DMS79 (cell line): ENCODE data around the gene NHS.
"Not testable (repeated sequence)": the region's sequence is repeated elsewhere in the genome, so short reads cannot be mapped to it uniquely, and the experiment has no call there.

Experiments
- DNase-seq: peaks from one replicate; lab custom pipeline; 2025; lab: John Stamatoyannopoulos, UW

NHS gene

GRCh38 chrX:17549107-17549651 is 174.2 kb downstream of the NHS start:
- DNase-seq, result no peak

GRCh38 chrX:17550011-17550410 is 175.0 kb downstream of the NHS start:
- DNase-seq, result no peak

DNA sequence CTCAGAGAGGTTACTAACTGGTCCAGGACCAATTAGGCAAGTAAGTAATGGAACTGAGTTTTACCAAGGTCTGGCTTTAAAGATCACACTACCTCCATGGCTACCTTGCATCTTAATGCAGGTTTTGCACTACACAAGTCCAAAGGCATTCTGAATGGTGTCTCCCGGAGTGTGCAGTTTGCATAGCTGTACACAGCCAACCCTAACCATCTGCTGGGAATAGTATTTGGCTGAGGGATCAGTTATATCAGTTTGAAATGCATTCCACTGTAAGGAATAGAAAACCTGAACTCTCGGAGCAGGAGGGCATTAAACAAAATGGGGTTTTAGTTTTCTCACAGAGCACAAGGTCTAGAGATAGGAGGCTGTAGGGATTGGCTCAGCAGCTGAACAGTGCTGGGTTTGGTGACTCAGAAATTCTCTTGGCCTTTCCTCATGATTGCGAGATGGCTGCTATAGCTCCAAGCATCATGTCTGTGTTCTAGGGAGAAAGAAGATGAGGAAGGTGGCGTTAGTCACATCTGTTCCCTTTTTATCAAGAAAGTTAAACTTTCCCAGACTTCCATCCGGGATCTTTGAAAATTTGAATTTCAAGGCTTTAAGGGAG is 177.1 kb downstream of the NHS start:
- no peak for DNase-seq

- DNase-seq, result no peak
These were observed 178.5 kb downstream of the NHS start for GRCh38 chrX:17553469-17553868.

- no peak for DNase-seq
These were observed 179.0 kb downstream of the NHS start for GRCh38 chrX:17553961-17554482.

DNA sequence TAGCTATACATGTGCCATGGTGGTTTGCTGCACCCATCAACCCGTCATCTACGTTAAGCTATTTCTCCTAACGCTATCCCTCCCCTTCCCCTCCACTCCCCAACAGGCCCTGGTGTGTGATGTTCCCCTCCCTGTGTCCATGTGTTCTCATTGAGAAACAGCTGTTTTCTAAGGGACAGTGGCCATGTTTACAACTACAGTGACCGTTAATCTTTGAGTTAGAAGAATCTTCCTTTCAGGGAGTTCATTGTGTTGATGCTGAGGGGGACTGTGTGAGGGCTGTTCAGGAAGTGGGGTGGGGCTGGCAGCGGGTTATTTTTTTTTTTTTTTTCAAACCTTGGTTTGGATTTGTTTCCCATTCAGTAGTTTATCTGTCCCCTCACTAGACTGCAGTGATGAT is 179.9 kb downstream of the NHS start:
- DNase-seq, result no peak

DNA sequence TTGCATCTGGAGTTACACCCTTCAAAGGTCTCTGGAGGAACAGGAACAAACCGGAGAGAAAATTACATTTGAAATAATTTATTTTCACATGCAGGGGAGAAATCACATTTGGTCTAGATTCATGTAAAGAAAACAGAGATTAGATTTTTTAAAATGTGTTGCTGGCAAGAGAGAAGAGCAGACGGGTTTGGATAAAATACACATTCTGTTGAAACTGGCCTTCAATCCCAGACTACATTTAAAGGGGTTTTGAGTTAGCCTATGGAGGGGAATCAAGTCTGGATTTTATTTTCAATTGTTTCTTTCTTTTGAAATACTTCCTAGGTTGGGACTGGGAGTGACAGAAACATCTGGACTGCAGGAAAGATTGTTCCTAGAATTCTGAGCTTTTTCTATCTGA is 180.8 kb downstream of the NHS start:
- DNase-seq, result no peak

- DNase-seq, result no peak
These were observed 184.9 kb downstream of the NHS start for GRCh38 chrX:17559728-17560379.

DNA sequence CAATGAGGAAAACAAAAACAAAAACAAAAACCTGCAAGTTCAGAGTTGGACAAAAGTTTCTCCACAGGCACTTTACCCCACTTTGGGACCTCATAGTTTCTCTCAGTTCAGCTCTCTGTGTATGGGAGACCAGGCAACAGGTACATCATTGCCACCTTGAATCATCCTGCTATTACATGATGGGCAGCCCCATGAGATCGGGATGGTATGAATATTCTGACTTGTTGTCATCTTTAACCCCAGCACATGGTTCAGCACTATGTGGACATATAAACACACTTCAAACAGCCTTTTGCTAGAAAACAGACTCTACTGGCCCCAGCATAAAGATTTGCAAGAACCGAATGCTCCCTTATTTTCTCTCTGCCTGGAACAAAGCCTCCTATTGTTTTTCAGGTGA is 185.4 kb downstream of the NHS start:
- no peak for DNase-seq

DNA sequence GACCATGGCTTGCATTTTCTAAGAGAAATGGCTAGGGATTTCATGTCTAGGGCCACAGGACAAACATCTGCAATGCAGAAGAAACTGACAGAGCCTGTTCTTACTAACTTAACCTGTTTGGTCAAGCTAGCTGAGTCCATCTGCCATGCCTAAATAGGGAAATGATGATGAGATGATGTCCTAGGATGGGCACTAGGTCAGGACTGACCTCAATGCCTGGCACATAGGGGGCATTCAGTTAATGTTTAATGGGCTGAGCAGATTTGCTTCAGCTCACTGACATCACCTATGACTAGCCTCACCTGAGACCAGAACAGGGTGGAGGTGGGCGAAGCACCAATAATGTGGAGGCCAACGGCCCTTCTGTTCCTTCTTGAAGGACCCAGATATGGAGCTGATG is 188.1 kb downstream of the NHS start:
- no peak for DNase-seq

DNA sequence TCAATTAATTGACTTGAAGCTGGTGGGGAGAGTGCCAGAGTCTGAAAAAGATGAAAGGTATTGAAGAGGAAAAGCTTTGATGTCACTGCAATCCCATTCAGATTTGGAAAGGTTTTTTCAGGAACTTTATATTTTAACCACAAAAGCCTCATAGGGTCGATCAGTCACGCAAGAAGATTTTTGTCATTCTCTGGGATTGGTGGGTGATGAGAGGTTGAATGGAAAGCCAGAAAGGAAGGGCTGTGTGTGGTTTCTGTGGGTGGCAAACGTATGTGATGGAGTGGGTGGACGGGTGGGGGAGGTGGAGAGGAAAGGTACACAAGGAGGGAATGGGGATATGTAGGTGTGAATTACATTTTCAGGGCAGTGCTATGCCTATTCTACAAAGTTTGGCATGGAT is 188.5 kb downstream of the NHS start:
- no peak for DNase-seq

GRCh38 chrX:17564689-17565409 is 189.8 kb downstream of the NHS start:
- no peak for DNase-seq

DNA sequence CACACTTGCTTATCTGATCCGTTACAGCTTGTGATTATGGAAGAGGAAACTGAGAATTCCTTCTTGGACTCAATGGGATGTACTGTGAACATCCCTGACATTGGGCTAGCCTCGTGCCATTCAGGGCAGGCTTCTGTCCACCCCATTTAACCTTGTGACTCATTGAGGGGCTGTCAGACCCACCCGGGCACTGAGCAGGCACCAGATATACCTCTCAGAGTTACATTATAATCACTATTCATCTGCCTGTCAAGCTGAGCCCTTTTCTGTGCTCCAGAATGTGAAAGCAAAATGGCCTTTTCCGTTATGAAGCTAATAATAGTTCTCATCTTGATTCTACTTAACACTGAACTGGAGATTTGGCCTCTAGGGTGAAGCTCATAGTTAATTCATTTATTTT is 191.7 kb downstream of the NHS start:
- no peak for DNase-seq

DNA sequence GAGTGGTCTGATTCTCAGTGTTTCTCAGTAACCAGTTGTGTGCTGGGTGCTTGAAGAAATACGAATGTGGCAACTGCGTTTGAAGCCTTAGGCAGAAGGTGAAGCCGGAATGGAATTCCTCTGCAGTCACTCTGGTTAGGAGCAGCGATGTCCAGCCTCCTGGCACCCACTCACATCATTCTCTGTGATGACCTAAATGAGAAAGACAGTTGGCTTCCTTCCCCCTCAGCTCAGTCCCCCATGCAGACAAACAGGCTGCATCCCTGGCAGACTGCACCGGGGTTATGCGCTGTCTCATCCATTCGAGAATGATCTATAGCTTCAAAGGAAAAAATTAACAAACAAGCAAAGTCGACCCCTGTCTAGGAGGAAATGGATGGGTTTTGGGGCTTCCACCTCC is 192.2 kb downstream of the NHS start:
- no peak for DNase-seq

DNA sequence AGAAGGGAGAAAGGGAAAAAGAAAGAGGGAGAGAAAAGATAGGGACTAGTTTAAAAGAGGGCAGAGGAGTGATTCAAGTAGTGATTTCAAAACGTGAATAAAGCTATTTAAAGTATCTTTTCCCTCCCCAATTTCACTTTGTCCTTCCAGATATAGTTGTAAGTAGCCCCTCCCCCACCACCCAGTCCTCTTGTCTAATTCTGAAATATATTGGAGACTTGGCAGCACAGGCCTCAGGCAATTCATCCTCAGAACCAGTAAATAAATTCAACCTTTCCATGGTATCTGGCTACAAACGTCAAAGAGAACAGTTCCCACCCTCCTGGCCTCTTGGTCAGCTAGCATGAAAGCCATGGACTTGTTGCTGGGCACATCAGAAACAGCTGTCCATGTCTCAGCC is 192.8 kb downstream of the NHS start:
- no peak for DNase-seq

DNA sequence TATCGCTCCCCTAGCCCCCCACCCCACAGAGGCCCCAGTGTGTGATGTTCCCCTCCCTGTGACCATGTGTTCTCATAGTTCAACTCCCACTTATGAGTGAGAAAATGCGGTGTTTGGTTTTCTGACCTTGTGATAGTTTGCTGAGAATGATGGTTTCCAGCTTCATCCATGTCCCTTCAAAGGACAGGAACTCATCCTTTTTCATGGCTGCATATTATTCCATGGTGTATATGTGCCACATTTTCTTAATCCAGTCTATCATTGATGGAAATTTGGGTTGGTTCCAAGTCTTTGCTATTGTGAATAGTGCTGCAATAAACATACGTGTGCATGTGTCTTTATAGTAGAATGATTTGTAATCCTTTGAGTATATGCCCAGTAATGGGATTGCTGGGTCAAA is 193.8 kb downstream of the NHS start:
- not testable (repeated sequence) for DNase-seq

- no peak for DNase-seq
These were observed 204.0 kb downstream of the NHS start for GRCh38 chrX:17579026-17579425.

- no peak for DNase-seq
These were observed 205.6 kb downstream of the NHS start for GRCh38 chrX:17580539-17581152.

- DNase-seq, result no peak
These were observed 206.6 kb downstream of the NHS start for GRCh38 chrX:17581641-17582040.

DNA sequence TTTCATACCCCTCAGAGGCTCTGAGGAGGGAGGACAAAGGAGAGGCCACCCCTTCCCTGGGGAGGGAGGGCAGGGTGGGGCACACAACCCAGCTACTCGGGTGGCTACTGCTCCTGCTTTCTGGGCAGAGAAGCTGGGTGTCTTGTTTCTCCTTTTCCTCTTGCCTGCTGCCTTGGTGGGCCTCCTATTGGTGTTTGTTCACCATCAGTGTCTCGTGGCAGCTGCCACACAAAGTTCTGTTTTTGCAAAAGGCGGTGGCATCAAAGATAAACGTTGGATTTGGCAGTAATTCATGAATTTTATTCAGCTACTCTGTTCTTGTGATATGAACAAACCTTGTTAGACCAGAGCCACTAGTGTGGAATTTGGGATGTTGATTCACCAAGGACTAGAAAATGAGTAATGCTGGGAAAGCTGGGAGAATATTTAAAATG is 209.3 kb downstream of the NHS start:
- DNase-seq, result no peak

- no peak for DNase-seq
These were observed 210.0 kb downstream of the NHS start for GRCh38 chrX:17585006-17585405.

DNA sequence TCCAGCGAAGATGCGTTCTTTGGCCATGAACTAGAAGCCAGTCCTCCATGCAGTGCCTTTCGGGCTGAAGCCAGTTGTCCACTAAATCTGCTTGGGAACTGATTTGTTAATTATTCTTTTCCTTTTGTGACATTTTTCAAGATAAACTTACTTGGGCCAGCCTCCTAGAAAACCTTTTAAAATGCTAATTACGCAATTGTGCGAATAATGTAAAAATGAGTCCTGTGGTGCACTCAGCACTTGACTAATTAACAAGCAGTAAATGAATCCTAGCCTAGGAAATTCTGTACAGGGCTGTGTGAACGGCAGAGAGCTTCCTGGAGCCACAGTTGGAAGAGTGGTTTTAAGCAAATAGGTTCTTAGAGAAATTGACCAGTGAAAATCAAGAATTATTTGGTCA is 212.4 kb downstream of the NHS start:
- DNase-seq, result no peak

- no peak for DNase-seq
These were observed 213.3 kb downstream of the NHS start for GRCh38 chrX:17588303-17588702.
